AG09319 (cell line): ENCODE results near the gene ANKK1.

Experiments
- DNase-seq: peaks from one replicate; pipeline ENCODE4 v3.0.0-alpha.2; 2010; ENCODE audit warnings: low read depth; ENCODE audit errors: extremely low read depth
- TF ChIP-seq, protein P1 (sequence below): IDR thresholded peaks from 2 replicates; pipeline ENCODE4 v1.5.1; 2011; ENCODE audit warnings: low read depth, mild to moderate bottlenecking, inconsistent platforms, low read length, moderate library complexity

The ANKK1 gene

DNA sequence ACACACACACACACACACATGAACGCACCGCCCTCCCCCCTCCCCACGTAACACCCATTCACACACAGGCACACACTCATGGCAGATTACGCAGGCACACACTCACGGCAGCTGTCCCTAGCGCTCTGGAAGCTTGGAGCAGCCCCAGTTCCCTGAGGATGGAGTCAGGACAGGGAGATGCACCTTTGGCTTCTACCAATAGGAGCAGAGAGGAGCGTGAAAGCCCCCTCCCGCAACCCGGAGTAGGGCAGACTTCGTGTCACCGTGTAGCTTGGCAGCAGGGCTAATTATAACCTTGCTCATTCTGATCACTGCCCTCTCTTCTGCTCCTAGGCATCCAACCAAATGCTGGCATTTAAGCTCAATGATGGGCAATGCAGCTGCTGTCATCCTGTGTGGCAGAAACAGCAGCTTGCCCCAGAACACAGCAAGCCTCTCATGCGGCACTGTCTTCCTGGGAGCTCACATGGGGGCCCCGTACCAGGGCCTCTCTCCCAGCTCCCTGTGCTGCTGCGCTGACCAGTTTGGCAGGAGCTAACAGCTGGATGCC, 31.9 kb downstream of the ANKK1 start:
- TF ChIP-seq, protein P1, sequence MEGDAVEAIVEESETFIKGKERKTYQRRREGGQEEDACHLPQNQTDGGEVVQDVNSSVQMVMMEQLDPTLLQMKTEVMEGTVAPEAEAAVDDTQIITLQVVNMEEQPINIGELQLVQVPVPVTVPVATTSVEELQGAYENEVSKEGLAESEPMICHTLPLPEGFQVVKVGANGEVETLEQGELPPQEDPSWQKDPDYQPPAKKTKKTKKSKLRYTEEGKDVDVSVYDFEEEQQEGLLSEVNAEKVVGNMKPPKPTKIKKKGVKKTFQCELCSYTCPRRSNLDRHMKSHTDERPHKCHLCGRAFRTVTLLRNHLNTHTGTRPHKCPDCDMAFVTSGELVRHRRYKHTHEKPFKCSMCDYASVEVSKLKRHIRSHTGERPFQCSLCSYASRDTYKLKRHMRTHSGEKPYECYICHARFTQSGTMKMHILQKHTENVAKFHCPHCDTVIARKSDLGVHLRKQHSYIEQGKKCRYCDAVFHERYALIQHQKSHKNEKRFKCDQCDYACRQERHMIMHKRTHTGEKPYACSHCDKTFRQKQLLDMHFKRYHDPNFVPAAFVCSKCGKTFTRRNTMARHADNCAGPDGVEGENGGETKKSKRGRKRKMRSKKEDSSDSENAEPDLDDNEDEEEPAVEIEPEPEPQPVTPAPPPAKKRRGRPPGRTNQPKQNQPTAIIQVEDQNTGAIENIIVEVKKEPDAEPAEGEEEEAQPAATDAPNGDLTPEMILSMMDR: no peak
- no peak for DNase-seq

DNA sequence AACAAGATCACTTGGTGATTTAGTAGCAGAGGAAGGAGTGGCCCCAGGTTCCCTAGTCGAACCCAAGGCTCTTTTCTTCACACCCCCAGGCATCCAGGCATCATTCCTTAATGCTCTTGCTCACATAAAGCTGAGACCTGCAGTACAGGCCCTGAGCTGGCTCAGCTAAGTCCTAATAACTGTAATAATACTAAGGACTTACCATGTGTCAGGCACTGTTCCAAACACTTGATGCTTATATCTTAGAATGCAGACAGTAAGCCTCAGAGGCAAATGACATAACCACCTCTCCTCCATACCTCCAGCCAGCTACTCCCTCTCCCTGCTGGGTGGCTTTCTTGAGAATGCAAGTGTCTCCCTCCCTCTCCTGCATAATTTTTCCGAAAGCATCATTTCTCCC, 33.2 kb downstream of the ANKK1 start:
- DNase-seq: no peak
- TF ChIP-seq, protein P1: no peak

DNA sequence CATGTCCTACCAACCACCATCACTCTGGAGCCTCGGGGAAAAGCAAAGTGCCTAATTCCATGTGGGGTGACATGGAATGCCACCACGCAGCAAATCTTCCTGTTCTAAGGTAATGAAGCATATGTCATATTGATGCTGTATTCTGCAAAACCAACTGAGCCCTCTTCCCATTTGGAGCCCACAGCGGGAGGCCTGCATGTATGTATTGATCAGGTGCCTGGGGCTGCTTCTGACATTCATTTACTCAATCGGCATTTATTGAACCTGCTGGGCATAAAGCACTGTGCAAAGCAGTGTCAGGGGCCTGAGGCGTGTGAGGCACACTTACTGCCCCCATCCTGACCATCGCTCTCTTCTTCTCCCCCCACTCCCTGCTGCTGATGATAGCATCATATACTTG, 39.1 kb downstream of the ANKK1 start:
- DNase-seq: no peak
- TF ChIP-seq, protein P1: no peak

DNA sequence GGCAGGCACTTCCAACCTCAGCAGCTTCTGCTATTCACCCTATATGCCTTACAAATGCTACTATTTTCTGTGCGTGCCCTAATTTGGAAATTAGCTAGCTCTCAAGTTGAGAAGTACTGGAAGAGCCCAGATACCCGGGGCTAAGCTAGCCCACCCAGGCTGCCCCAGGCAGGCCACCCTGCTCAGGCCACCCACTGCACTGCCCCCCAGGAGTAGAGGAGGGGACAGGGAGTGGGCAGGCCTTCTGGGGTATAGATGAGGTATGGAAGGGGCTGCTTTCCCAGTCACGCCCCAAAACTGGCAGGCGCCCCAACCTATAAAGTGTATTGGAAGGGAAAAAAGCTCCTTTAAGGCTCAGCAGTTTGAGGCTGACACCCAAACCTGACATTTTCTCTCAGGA, 44.2 kb downstream of the ANKK1 start:
- TF ChIP-seq, protein P1: no peak
- no peak for DNase-seq

DNA sequence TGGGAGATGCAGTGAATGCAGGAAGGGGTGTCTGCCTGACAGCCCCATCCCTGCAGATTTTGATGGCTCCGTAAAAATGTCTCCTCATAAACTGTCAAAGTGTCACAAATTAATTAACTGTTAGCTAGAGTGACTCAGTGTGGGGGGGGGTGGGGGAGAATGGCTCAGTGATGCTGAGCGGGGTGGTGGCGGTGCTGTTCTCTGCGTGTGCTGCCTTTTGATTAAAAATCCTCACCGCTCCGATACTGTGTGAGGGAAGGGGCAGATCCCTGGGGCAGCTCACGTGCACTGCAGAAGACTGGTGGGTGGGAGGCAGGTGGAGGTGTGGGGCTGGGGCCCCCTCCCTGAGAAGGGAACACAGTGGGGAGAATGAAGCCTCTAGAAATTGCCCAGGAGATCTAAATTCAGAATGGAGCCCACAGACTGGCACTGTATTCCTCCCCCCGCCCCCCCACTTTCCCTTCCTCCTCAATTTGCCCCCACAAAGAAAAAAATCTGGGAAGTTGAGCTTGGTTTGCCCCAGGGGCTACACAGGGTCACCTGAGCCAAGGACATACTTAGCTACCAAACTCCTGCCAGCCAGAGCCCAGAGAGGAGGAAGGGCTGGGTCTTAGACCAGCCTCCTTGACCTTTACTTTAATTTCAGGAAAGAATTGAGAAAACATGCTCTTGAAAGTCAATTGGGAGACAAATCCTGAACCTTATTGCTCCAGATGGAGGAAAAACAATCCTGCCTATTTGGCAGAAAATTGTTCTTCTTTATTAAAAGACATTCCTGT, 47.8 kb downstream of the ANKK1 start:
- DNase-seq: no peak
- TF ChIP-seq, protein P1: no peak

DNA sequence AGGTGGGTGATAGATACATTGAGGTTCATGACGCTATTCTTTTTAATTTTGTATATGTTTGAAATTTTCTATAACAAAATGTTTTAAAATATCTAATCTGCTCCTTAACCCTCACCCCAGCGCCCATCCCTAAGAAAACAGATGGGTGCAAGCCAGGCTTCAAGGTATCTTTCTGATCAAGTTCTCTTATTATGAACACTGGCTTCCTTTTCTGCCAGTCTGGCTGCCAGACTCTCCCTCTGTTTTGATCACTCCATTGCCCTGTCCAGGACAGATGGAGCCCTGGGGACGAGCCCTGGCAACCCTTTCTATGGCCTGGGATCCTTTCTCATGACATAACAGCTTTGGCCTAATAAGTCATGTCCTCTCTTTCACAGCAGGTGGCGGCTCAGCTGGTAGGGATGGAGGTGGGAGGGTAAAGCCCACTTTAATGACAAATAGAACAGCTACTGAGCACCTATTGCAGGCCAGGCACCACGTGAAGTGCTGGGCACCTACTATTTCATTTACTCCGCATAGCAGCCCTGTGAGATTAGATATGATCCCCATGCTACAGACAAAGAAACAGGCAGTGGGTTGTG, 49.2 kb downstream of the ANKK1 start:
- TF ChIP-seq, protein P1: no peak
- no peak for DNase-seq

DNA sequence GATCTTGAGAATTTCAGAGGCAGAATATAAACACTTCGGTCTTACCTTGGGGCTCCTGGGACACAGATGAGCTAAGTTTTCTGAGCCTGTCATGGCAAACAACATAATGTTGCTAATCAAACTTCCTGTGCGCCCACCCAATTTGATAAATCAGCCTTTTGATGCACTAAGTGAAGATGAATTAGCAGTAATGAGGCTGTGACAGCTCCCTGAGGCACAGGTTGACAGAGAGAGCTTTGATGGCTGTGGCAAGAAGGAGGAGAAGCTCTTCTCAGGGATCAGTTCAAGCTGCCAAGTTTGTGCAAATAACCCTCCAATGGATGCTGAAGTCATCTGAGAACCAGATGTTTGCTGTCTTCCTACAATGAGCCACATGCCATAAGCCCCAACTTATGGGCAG, 53.2 kb downstream of the ANKK1 start:
- DNase-seq: no peak
- TF ChIP-seq, protein P1: no peak
